ENCODE data around the gene CCDC69.

DNA sequence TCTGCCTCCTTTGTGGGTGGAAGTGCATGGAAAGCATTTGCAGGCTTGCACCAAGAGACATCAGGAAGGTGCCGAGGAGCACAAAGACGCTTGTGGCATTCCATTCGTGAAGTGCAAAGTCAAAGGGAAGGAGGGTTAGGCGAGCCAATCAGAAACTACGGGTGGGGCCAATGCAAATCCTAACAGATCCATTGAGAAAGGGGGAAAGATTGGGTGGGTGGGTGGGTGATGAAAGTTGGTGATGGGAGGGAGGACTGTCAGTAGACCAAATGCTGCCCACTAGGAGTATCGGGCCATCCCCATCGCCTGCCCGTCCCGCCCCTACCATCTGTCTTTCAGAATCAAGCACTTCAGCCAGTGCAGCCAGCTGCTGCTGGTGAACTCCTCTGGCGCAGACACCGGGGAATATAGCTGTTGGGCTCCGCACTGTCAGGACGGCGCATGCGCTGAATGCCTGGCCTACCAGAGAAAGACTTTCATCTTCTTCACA, 49.2 kb downstream of the CCDC69 start:
- TF ChIP-seq POLR2A (IDR thresholded peaks at IDR 0.05; ENCODE audit: low read depth) (no peak), EP300 (IDR thresholded peaks at IDR 0.05) (no peak)
- TF ChIP-seq, protein P1, sequence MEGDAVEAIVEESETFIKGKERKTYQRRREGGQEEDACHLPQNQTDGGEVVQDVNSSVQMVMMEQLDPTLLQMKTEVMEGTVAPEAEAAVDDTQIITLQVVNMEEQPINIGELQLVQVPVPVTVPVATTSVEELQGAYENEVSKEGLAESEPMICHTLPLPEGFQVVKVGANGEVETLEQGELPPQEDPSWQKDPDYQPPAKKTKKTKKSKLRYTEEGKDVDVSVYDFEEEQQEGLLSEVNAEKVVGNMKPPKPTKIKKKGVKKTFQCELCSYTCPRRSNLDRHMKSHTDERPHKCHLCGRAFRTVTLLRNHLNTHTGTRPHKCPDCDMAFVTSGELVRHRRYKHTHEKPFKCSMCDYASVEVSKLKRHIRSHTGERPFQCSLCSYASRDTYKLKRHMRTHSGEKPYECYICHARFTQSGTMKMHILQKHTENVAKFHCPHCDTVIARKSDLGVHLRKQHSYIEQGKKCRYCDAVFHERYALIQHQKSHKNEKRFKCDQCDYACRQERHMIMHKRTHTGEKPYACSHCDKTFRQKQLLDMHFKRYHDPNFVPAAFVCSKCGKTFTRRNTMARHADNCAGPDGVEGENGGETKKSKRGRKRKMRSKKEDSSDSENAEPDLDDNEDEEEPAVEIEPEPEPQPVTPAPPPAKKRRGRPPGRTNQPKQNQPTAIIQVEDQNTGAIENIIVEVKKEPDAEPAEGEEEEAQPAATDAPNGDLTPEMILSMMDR (IDR thresholded peaks at IDR 0.05), result no peak

Measured in esophagus muscularis mucosa (tissue), 4 donors.